ENCODE results near the gene RASA3. TPM values are rescaled to one million over a fixed set of nuclear protein-coding genes. Genes with fewer than 3 reads are reported as not detected.

Gene RASA3
- total RNA-seq, 1 donor = 36.1 TPM

- no peak overlapping the region for H3K4me3 ChIP-seq (ENCODE audit: low read depth, low read length)
- no peak for TF ChIP-seq CTCF (IDR thresholded peaks at IDR 0.05; ENCODE audit: insufficient read depth, low read length)
These were observed 40.0 kb downstream of the RASA3 start for GRCh38 chr13:114092468-114092867.

DNA sequence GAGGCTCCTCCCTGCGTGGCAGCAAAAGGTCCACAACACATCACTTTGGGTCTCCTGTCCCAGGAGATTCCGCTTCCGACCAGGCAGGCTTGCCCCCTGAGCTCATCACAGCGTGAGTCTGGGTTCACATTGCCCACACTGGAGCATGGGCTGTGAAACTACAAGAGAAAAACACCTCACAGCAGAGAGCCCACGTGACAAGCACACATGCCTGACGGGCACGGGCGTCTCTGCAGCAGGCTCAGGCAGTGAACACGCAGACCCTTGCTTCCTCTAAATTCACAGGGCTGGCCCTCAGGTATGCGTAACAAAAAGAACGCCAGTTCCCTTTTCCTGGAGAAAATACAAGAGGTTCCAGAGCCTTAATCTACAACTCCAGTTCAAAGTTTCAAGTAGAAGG, 41.9 kb downstream of the RASA3 start:
- no peak for DNase-seq (ENCODE audit: low read depth)
- no peak overlapping the region for H3K4me3 ChIP-seq (ENCODE audit: low read depth, low read length)
- TF ChIP-seq CTCF (IDR thresholded peaks at IDR 0.05; ENCODE audit: insufficient read depth, low read length) = no peak

More at GRCh38 chr13:114092468-114092867, 40.0 kb downstream of the RASA3 start:
- DNase-seq (ENCODE audit: low read depth) = no peak

DNA sequence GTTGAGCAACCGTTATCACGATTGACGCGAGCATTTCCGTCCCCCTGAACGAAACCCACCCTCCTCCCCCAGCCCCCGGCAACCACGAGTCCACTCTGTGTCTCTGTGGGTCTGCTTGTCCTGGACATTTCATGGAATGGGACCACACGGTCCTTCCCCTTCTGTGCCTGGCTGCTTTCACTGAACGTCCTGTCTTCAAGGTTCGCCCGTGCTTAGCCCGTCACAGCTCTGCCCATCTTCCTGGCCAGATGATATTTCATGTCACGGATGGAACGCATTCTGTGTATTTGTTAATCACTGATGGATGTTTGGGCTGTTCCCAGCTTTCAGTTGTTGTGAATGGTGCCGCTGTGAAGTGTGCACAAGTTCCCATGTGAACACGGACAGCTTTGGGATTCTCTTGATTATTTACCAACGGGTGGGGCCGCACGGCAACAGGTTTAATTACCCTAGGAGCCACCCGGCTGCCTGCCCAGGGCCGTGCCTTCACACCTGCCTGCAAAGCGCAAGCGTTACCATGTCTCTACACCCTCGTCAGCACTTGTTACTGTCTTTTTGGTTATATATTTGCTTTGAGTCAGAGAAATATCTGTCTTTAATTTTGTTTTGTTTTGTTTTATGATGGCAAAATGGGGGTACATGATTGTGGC, 42.5 kb downstream of the RASA3 start:
- no peak overlapping the region for H3K4me3 ChIP-seq (ENCODE audit: low read depth, low read length)
- no peak for DNase-seq (ENCODE audit: low read depth)
- no peak for TF ChIP-seq CTCF (IDR thresholded peaks at IDR 0.05; ENCODE audit: insufficient read depth, low read length)

DNA sequence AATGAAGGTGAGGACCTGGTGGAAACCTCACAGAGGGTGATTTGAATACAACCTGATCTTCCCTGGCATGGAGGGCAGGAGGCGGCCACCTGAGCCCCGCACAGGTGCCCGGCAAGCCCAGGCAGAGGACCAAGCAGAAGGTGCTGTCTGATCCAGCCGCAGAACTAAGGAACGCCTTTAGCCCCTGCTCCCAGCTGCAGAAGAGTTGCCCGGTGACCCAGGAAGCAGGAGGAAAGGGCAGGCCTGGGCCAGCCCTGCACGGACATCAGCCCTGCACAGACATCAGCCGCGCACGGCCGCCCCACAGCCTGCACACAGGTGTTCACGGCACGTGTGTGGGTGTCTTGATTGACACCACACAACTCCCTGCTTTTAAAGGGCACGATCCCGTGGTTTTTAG, 43.1 kb downstream of the RASA3 start:
- no peak overlapping the region for H3K4me3 ChIP-seq (ENCODE audit: low read depth, low read length)
- TF ChIP-seq CTCF (IDR thresholded peaks at IDR 0.05; ENCODE audit: insufficient read depth, low read length) = no peak
- DNase-seq (ENCODE audit: low read depth) = no peak

DNA sequence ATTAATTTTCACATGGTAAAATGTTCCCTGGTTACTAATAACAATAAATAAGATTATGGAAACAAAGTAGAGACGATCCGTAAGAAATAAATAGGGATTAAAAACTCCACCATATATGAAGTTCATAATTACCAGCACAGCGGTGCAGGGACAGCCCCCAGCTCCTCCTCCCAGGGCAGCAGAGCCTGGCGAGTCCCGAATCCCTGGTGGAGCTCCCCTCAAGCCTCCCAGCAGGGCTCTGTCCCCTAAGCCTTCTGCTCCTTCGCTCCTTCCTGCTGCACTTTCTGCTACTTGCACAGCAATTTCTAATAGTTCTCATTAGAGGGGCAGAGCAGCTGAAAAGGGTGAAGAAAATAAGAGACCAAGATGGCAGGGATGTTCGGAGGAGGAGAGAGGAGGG, 43.6 kb downstream of the RASA3 start:
- no peak for TF ChIP-seq CTCF (IDR thresholded peaks at IDR 0.05; ENCODE audit: insufficient read depth, low read length)
- no peak overlapping the region for H3K4me3 ChIP-seq (ENCODE audit: low read depth, low read length)

GRCh38 chr13:114088234-114088633, 44.2 kb downstream of the RASA3 start:
- H3K4me3 ChIP-seq (ENCODE audit: low read depth, low read length) = no peak overlapping the region
- TF ChIP-seq CTCF (IDR thresholded peaks at IDR 0.05; ENCODE audit: insufficient read depth, low read length) = no peak
- no peak for DNase-seq (ENCODE audit: low read depth)

More for the DNA sequence above, 43.6 kb downstream of the RASA3 start:
- no peak for DNase-seq (ENCODE audit: low read depth)

DNA sequence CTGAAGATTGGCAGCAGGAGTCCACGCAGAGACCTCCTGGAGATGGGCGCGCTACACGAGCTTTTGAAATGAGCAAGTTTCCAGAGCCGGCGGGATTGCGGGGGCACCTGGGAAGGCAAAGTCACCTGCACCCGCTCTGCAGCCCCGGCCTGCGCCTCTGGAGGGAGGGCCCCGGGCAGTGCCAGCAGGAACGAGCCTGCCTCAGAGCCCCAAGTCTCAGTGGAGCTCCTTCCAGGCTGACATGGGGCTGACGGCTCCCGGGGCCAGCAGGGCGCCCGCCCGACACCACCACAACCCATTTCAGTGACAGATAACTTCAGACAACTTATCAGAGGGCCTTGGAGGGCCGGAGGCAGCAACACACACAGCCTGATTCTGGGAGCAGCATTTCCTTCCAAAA, 45.0 kb downstream of the RASA3 start:
- no peak overlapping the region for H3K4me3 ChIP-seq (ENCODE audit: low read depth, low read length)
- no peak for DNase-seq (ENCODE audit: low read depth)
- no peak for TF ChIP-seq CTCF (IDR thresholded peaks at IDR 0.05; ENCODE audit: insufficient read depth, low read length)

All from fibroblast of the aortic adventitia (primary cell).